Suppressor macrophage treated with lipopolysaccharide for 1 hour (primary cell): ENCODE results near the gene ASPG.

Source experiments
- DNase-seq, 3 donors: peaks; one replicate each; pipeline ENCODE4 v3.0.0-alpha.2; 2020 to 2022

The ASPG gene

DNA sequence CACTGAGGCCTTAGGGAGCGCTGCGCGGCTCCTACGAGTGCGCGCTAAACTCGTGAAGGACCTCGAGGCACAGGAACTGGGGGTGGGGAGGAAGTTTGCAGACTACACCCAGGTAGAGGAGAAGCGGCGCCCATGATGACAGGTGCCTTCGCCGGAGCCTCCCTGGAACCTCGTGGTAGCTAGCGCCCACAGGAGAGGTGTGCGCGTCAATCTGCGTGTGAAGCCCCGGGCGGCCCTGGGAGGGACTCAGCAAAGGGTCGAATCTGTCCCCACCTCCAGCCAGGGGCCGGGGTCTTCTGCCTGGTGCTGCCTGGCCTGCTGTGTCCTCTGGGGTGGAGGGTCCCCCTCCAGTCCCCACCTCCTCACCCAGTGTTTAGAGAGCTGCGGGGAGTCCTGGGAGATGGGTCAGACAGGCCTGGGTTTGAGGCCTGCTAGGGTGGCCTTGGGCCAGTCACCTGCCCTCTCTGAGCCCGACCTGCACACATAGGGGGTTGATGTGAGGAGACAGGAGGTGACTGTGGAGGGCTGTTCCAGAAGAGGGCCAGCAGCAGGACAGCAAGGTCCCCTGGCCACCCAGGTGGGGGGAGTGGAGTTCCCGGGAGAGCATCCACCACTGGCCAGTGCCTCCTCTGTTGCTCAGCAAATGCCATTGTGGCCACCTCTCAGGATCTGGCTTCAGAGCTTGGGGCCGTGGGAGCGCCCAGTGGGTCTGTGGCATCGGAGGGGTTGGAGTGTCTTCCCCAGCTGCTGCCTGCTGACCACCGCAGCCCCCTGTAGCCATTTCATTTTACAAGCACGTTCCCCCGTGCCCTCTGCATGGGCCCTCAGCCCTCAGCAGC lies 32.7 kb downstream of the ASPG start:
- DNase-seq: no peak

DNA sequence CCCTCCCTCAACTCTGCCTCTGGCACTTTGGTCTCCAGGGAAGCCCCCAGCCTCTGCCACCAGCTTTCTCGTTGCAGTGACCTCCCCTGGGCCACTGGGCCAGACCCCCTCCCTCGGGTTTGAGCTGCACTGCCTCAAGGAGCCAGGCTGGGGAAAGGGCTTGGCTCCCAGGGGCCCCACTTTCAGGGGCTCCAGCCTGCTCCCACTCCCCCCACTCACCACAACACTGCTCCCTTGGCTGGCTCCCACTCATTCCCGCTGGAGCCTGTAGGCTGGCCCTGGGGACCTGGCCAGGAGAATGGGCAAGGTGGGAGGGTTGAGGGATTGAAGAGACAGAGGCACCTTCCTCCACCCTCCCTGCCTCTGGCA lies 33.6 kb downstream of the ASPG start:
- DNase-seq: no peak

DNA sequence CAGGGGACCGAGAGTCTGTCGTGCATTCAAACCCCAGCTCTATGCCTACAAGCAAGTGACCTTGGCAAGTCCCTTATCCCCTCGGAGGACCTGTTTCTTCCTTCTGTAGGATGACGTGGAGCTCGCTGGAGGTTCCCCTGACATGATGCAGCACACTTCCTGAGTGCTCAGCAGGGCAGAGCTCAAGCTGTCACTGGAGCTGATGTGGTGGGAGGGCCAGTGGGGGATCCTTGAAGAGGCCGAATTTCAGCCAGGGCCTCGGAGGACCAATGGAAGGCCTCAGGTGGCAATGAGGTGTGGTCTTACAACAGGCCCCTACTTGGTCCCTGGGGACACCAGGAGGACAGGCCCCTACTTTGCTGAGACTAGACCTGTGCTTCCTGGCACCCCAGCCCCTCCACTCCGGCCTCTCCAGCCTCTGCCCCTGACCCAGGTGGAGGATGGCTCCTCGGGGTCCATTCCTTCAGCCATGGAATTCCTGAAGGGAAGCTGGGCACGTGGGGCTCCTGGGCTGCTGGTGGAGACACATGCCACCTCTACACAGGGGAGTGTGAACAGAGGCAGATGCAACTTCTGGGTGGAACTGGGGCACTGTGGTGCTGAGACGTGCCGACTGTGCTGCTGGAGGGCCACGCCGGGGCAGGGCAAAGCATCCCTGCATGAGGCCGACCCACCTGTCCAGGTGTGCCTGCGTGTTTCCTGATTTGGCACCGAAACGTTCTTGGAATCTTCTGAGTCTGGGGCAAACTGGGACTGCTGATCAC lies 34.2 kb downstream of the ASPG start:
- DNase-seq: peak in 1 of 3 donors; percentile 25

GRCh38 chr14:104120281-104120741 lies 34.8 kb downstream of the ASPG start:
- no peak for DNase-seq

- DNase-seq: no peak
These were observed 35.6 kb downstream of the ASPG start for GRCh38 chr14:104121142-104121541.

- no peak for DNase-seq
These were observed 38.4 kb downstream of the ASPG start for GRCh38 chr14:104123879-104124278.

- no peak for DNase-seq
These were observed 39.5 kb downstream of the ASPG start for GRCh38 chr14:104125011-104125410.

GRCh38 chr14:104126753-104127152 lies 41.3 kb downstream of the ASPG start:
- no peak for DNase-seq

- DNase-seq: no peak
These were observed 43.5 kb downstream of the ASPG start for GRCh38 chr14:104128981-104129380.

DNA sequence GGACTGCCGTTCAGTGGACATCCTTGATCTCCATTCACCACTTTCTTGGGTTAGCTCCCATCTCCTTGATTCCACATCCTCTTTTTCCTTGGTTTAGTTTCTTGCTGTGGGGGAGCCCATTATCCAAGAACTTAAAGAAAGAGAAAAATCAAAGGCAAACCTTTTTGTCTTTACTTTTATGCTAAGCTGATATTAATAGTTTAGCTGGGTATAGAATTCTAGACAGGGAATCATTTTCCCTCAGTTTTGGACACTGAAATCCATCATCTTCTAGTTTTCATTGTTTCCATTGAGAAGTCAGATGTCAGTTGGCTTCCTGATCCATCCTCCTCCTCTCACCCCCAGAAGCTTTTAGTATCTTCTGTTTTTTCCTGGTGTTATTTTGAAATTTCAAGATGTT lies 44.1 kb downstream of the ASPG start:
- DNase-seq: no peak

DNA sequence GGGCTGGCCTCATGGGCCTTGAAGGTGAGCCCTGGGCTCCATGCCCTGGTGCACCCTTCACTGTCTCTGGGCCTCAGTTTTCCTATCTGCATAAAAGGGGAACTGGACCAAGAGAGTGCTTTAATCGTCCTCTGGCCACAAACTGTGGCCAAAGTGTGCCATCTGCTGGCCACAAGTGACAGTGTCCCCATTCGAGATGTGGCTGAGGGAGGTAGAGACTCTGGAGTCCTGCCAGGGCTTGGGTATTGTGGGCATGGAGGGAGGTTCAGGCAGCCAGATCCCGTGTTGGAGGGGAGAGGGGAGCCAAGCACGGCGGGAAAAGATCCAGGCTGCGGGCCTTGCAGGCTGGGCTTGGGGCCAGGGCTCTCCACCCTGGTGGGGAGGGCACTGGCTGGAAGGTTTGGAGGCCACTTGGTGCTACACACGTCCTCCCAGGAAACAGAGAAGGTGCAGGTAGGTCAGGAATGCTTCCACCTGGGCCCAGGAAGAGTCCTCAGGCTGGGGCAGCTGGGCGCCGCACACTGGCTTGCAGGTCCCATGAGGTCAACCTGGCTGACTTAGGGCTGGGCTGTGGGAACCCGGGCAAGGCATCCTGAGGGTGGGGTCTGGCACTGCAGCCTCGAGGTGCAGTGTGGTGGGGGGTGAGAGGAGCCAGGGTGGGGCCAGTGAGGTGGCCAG lies 45.6 kb downstream of the ASPG start:
- DNase-seq: peak; percentile 68 to 72 (median 69)

DNA sequence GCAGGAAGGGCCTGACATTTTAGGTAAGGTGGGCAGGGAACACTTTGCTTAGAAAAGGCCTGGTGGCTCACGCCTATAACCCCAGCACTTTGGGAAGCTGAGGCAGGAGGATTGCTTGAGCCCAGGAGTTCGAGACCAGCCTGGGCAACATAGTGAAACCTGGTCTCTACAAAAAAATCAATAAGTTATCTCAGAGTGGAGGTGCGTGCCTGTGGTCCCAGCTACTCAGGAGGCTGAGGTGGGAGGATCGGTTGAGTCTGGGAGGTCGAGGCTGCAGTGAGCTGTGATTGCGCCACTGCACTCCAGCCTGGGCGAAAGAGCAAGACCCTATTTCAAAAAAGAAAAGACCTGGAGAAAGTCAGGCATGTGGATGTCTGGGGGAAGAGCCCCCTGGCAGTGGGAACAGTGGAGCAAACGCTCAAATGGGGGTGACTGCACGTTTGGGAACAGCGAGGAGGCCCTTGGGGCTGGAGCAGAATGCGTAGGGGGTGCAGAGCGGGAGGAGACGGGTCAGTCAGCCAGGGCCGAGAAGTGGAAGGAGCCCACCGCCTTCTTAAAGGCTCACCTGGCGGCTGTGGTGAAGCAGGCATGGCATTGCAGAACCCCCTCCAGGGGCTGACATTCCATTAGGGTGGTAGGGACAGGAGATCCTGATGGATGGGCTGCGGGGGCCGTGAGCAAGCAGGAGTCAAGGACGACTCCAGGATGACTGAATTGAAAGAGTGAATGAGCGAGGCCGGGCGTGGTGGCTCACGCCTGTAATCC lies 46.6 kb downstream of the ASPG start:
- no peak for DNase-seq

GRCh38 chr14:104132981-104133380 lies 47.5 kb downstream of the ASPG start:
- DNase-seq: no peak

- no peak for DNase-seq
These were observed 48.0 kb downstream of the ASPG start for GRCh38 chr14:104133496-104133895.

DNA sequence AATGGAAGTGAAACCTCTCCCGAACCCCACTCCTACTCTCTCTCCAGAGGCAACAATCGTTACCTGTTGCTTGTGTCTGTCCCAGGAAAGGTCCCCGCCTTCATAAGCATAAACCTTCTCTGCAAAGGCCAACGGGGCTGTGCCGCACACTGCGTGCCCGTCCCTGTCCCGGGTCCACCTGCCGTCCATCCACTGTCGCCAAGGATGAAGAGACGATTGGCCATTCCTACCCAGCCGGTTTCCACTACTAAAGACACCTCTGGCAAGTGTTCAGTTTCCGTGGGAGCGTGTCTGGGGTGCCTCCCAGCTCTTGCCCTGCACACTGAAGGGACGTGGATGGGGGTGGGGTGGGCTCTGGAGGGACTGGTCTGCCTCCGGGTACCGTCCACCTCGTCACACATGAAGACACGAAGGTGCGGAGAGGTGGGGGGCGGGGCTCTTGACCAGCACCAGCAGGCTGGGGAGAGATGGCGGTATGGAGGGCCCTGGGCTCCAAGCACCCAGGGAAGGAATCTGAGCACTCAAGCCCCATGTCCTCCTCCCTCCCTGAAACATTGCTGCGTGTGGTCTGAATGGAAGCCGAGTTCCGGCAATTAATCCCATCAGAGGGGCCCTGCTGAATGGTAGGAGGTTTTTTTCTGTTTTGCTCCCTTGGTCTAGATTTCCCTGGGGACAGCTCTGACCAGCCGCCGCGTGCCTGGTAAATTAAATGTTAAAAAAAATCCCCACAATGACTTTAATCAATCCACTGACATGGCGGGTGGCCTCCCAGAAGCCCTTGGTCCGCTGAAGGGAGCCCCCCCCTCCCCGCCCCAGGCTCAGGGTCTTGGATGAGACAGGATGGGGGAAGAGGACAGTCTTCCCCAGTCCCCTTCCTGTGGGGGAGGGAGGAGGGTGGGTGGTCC lies 48.8 kb downstream of the ASPG start:
- DNase-seq: no peak

DNA sequence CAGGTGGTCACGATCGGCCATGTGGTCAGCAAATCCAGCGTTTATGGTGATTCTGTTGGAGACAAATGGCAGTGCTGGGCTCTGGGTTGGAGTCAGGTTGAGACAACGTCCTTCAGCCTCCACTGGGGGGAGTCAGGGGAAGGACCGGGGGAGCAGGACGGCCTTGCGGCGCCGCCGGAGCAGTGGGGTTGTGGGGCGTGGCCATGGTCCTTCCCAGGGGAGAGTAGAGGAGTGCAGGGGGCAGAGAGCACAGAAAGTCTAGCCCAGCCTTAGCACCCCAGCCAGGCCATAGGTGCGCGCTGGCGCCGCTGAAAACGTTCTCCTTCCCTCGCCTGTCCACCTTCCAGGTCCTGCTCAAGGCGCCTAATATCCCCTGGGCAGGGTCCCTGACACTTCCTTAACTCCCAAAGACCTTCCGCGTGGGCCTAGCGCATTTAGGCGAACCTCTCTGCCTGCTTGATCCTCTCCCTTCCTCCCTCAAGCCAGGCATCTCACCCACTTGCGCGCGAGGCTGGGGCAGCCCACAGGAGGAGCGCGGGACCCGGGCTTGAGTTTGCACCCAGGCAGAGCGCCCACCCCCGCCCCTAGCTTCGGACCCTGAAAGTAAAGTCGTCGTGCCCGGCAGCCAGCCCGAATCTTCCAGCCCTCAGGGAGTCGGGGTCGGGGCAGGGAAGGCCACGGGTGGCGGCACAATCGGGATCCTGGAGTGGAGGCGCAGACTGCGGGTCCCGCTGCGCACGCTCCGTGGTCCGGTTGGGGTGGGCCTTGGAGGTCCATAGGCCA lies 49.8 kb downstream of the ASPG start:
- peak in 1 of 3 donors; percentile 31 for DNase-seq

- peak in 1 of 3 donors; percentile 51 for DNase-seq
These were observed 50.5 kb downstream of the ASPG start for GRCh38 chr14:104135904-104136471.

GRCh38 chr14:104136472-104137296 lies 51.2 kb downstream of the ASPG start:
- DNase-seq: no peak

DNA sequence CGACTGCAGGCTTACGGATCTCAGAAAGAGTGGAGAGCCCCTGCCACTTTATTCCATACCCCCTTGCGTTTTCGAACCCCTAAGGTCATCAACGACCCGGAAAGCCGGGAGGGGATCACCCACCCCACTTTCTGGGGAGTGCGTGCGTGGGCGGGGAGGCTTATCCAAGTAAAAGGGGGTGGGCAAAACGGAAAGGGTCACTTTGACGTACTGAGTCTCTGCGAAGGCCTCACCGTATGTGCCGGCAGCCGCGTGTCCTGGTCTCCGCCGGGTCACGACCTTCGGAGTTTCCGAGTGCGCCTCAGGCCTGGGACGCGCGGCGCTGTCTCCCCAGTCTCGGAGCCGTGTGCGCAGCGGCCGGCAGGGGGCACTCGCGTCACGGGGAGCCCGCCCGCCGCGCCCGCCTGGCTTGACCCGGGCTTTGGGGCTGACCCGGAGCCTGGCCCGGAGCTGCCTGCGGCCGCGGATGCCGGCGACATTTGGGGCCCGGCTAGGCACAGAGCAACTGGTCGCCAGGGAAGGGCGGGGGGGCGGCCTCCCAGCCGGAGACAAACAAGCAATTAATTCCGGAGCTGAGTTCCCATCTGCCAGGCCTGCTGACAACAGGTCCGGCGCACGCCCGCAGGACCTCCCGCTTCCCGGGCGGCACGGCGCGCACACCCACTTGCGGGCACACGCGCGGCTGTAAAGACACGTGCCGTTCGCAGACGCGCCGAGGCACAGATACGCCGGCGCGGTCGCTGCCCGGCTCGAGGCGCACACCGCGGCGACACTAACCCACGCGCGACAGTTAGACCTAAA lies 52.0 kb downstream of the ASPG start:
- peak; percentile 80 to 94 (median 89) for DNase-seq
